Loucy (cell line): Measurements from ENCODE around the gene MRPL39.

Experiments
- H2AFZ ChIP-seq: fragments of 200-600 bp; sonication (generic); 2 replicates; pipeline ENCODE4 v1.6.0; 2016; ENCODE audit warnings: antibody characterized with exemption, mild to moderate bottlenecking, low read length, moderate library complexity
- H3F3A ChIP-seq: fragments of 200-600 bp; 2 replicates; pipeline ENCODE4 v1.6.0; 2016; ENCODE audit warnings: antibody characterized with exemption, low read depth, mild to moderate bottlenecking
- H3K27me3 ChIP-seq: fragments of 200-600 bp; sonication (generic); 2 replicates; pipeline ENCODE4 v1.6.1; 2014; ENCODE audit warnings: low read length, mild to moderate bottlenecking; ENCODE audit not compliant: insufficient read depth, poor library complexity, severe bottlenecking
- H3K36me3 ChIP-seq: fragments of 200-600 bp; sonication (generic); 2 replicates; pipeline ENCODE4 v1.6.1; 2016; ENCODE audit warnings: low read length; ENCODE audit not compliant: insufficient read depth
- H3K4me1 ChIP-seq: fragments of 200-600 bp; sonication (generic); 2 replicates; pipeline ENCODE4 v1.5.1; 2014; ENCODE audit warnings: low read length, mild to moderate bottlenecking; ENCODE audit not compliant: insufficient read depth, poor library complexity, severe bottlenecking
- H3K4me2 ChIP-seq: fragments of 200-600 bp; sonication (generic); 2 replicates; pipeline ENCODE4 v1.6.0; 2014; ENCODE audit warnings: antibody characterized with exemption, low read length, low read depth, mild to moderate bottlenecking; ENCODE audit not compliant: poor library complexity, severe bottlenecking
- H3K4me3 ChIP-seq: fragments of 200-600 bp; sonication (generic); 2 replicates; pipeline ENCODE4 v1.5.1; 2014; ENCODE audit warnings: low read length, mild to moderate bottlenecking, mixed read lengths; ENCODE audit not compliant: poor library complexity, severe bottlenecking
- H3K79me2 ChIP-seq: fragments of 200-600 bp; sonication (generic); 2 replicates; pipeline ENCODE4 v1.6.1; 2014; ENCODE audit warnings: low read length; ENCODE audit not compliant: insufficient read depth
- H3K9ac ChIP-seq: fragments of 200-600 bp; sonication (generic); 2 replicates; pipeline ENCODE4 v1.6.0; 2014; ENCODE audit warnings: mild to moderate bottlenecking, low read depth, low read length, moderate library complexity; ENCODE audit not compliant: poor library complexity, severe bottlenecking
- H3K9me2 ChIP-seq: fragments of 200-600 bp; sonication (generic); replicated peaks from 2 replicates; pipeline ENCODE4 v1.6.1; 2016; ENCODE audit warnings: low read depth, low read length, mixed read lengths
- H3K9me3 ChIP-seq: fragments of 200-600 bp; sonication (generic); 2 replicates; pipeline ENCODE4 v1.6.1; 2014; ENCODE audit warnings: mild to moderate bottlenecking, antibody characterized with exemption, low read length, low read depth; ENCODE audit not compliant: insufficient read depth
- H4K20me1 ChIP-seq: fragments of 200-600 bp; sonication (generic); 2 replicates; pipeline ENCODE4 v1.6.0; 2014; ENCODE audit warnings: antibody characterized with exemption, low read length, mild to moderate bottlenecking; ENCODE audit not compliant: insufficient read depth, poor library complexity, severe bottlenecking
- EZH2phosphoT487 ChIP-seq: fragments of 200-600 bp; IDR thresholded peaks from 2 replicates; pipeline ENCODE4 v1.6.1; 2018; ENCODE audit warnings: antibody characterized with exemption, mild to moderate bottlenecking, moderate library complexity, borderline replicate concordance
- TF ChIP-seq, protein P1 (sequence below): fragments of 200-600 bp; sonication (generic); conservative IDR thresholded peaks from 2 replicates; pipeline ENCODE4 v1.5.1; 2014; ENCODE audit warnings: mild to moderate bottlenecking, antibody characterized with exemption, low read length

The MRPL39 gene

DNA sequence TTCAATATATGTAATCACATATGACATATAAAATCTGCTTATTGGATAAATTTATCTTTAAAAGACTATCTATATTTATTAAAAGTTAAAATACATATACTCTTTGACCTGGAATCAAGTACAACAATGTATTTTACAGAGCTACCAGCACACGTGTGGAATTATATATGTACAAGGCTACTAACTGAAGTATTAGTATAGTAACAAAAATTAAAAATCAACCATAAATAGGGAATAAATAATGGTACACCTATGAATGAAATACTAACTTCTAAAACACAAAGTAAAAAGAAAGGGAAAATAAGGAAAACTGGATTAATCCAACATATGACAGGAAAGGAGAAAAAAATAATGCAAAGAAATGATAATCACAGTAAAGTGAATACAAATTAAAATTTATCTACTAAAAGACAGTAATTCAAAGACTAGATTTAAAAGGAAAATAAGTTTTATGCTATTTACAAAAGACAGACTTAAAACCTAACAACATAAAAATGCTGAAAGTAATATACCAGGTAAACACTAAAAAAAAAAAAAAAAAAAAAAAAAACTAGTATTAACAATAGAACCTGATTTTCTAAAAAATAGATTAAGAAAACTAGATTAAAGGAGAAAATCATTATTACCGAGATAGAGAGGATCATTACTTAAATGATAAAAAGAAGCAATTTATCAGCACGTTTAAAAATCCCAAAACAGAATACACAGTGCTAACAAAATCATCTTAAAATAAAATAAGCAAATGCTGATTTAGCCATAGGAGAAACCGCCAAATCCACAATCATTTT is 27.9 kb downstream of the MRPL39 start:
- H3K4me1 ChIP-seq: peaks cover 24% of the 10 kb centered on the region
- peaks cover 23% of the 10 kb centered on the region; the same call in 1 of the 2 replicates for H3K36me3 ChIP-seq
- H3K9me2 ChIP-seq: no peaks in the 10 kb centered on the region
- no peak overlapping the region for H3K4me3 ChIP-seq
- H4K20me1 ChIP-seq: peaks cover under 1% of the 10 kb centered on the region
- H3K9ac ChIP-seq: no peak overlapping the region
- no peaks in the 10 kb centered on the region for H3K9me3 ChIP-seq
- H3F3A ChIP-seq: no peaks in the 10 kb centered on the region
- H2AFZ ChIP-seq: no peak overlapping the region
- H3K79me2 ChIP-seq: peaks cover 14% of the 10 kb centered on the region; the same call in 1 of the 2 replicates
- H3K27me3 ChIP-seq: no peaks in the 10 kb centered on the region
- TF ChIP-seq, protein P1, sequence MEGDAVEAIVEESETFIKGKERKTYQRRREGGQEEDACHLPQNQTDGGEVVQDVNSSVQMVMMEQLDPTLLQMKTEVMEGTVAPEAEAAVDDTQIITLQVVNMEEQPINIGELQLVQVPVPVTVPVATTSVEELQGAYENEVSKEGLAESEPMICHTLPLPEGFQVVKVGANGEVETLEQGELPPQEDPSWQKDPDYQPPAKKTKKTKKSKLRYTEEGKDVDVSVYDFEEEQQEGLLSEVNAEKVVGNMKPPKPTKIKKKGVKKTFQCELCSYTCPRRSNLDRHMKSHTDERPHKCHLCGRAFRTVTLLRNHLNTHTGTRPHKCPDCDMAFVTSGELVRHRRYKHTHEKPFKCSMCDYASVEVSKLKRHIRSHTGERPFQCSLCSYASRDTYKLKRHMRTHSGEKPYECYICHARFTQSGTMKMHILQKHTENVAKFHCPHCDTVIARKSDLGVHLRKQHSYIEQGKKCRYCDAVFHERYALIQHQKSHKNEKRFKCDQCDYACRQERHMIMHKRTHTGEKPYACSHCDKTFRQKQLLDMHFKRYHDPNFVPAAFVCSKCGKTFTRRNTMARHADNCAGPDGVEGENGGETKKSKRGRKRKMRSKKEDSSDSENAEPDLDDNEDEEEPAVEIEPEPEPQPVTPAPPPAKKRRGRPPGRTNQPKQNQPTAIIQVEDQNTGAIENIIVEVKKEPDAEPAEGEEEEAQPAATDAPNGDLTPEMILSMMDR: no peak
- TF ChIP-seq EZH2phosphoT487: no peak
- H3K4me2 ChIP-seq: no peak overlapping the region

DNA sequence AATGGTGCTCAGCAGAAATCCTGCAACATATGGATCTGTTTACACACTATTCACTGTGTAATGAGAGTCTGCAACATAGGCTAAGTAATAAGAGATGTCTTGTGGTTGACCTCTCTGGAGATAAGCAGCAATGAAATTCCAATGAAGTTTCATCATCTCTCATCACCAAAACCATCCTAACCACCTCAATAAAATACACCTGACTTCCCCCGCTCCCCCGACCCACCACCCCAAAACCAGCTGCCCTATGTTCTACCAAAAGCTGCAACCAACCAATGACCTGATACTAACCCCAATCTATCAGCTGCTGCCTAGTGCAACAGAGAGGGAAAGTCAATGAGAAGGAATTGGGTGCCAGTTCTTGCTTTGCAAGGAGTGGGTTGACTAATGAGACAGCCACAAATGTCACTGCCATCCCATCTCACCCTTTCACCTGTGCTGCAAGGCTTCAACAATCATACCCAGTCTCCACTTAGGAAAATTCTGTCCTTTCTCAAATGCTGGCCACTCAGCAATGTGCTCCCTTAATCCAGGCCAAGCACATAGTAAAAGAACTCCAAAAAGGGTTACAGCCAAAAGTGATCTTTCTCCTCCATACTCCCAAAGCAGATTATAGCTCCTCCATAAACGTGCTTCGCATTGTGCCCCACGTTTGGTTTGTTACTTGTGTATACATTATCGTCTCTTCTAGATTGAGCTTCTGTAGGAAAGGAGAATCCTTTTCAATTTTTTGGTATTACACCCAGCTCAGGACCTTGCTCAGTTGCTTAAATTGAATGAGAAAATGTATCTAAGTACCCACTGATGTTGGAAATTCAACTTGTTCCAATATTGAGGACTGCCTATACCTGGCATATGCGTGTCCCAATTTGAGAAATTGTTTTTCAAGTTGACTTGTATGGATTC is 29.0 kb downstream of the MRPL39 start:
- no peak overlapping the region for H3K4me2 ChIP-seq
- TF ChIP-seq EZH2phosphoT487: no peak
- TF ChIP-seq, protein P1: no peak
- H3K4me3 ChIP-seq: no peak overlapping the region
- peaks cover 14% of the 10 kb centered on the region; the same call in 1 of the 2 replicates for H3K79me2 ChIP-seq
- no peaks in the 10 kb centered on the region for H3K27me3 ChIP-seq
- no peaks in the 10 kb centered on the region for H3K9me3 ChIP-seq
- peaks cover 32% of the 10 kb centered on the region for H3K4me1 ChIP-seq
- H3F3A ChIP-seq: peaks cover 2% of the 10 kb centered on the region; the same call in 1 of the 2 replicates
- no peaks in the 10 kb centered on the region for H3K9me2 ChIP-seq
- peaks cover 23% of the 10 kb centered on the region; the same call in 1 of the 2 replicates for H3K36me3 ChIP-seq
- H3K9ac ChIP-seq: no peak overlapping the region
- H4K20me1 ChIP-seq: peaks cover 4% of the 10 kb centered on the region
- H2AFZ ChIP-seq: no peak overlapping the region

DNA sequence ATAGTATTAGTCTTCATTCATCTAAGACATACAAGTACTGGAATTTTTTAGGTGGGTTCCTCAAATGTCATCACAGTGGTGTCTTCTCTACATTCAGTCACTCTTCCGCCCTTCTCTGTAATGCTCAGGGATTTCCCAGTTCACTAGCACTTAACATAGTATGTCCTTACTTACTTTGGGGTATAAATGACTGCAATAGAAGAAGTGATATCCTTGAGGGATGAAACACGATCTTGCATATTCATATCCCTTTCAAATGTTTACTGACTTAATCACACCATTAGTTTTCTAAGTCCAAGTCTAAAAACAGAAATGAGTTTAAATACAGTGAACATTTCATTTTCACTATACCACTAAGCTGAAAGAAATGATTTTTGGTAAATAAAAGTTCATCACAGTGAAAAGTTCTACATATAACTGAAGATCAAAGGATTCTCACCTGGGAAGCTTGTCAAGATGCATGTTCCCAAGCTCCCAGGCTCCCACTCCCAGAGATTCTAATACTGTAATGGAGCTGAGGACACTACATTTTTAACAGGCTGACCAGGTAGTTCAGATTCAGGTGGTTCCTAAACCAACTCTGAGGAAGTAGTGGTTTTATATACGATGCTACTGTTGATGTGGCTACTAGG is 29.7 kb downstream of the MRPL39 start:
- H3K4me2 ChIP-seq: no peak overlapping the region
- H3K4me1 ChIP-seq: peaks cover 39% of the 10 kb centered on the region
- no peak overlapping the region for H3K4me3 ChIP-seq
- no peaks in the 10 kb centered on the region for H3K9me2 ChIP-seq
- H3K79me2 ChIP-seq: peaks cover 15% of the 10 kb centered on the region; the same call in 1 of the 2 replicates
- peaks cover 8% of the 10 kb centered on the region; the same call in 1 of the 2 replicates for H3F3A ChIP-seq
- H2AFZ ChIP-seq: no peak overlapping the region
- no peaks in the 10 kb centered on the region for H3K9me3 ChIP-seq
- no peaks in the 10 kb centered on the region for H3K27me3 ChIP-seq
- TF ChIP-seq, protein P1: no peak
- TF ChIP-seq EZH2phosphoT487: no peak
- no peak overlapping the region for H3K9ac ChIP-seq
- H4K20me1 ChIP-seq: peaks cover 8% of the 10 kb centered on the region
- H3K36me3 ChIP-seq: peaks cover 23% of the 10 kb centered on the region; the same call in 1 of the 2 replicates
